ENCODE data around the gene ZNF185. TPM values are rescaled to one million over a fixed set of nuclear protein-coding genes. Genes with fewer than 3 reads are reported as not detected.

ZNF185 gene
- total RNA-seq, 4 donors from 2014 or later: 0.53 to 2.5 (median 1.4) TPM

- H3K27me3 ChIP-seq: no peaks in the 10 kb centered on the region
- H3K9me3 ChIP-seq: no peaks in the 10 kb centered on the region
- no peak overlapping the region for H3K4me3 ChIP-seq
- no peaks in the 10 kb centered on the region for H3K36me3 ChIP-seq
- no peak for DNase-seq
- H3K27ac ChIP-seq: no peak overlapping the region
- TF ChIP-seq CTCF (IDR thresholded peaks at IDR 0.05): no peak
- H3K4me1 ChIP-seq: no peaks in the 10 kb centered on the region
Observed at GRCh38 chrX:152928761-152929400, 31.0 kb downstream of the ZNF185 start.

- H3K4me3 ChIP-seq: no peak overlapping the region
- DNase-seq: no peak
- H3K27me3 ChIP-seq: no peaks in the 10 kb centered on the region
- H3K4me1 ChIP-seq: no peaks in the 10 kb centered on the region
- H3K9me3 ChIP-seq: no peaks in the 10 kb centered on the region
- TF ChIP-seq POLR2A (IDR thresholded peaks at IDR 0.05) (no peak), CTCF (IDR thresholded peaks at IDR 0.05) (no peak)
- H3K27ac ChIP-seq: no peak overlapping the region
- H3K36me3 ChIP-seq: no peaks in the 10 kb centered on the region
Observed at GRCh38 chrX:152929898-152930297, 32.0 kb downstream of the ZNF185 start.

- no peak overlapping the region for H3K4me3 ChIP-seq
- no peak overlapping the region for H3K27ac ChIP-seq
- no peaks in the 10 kb centered on the region for H3K9me3 ChIP-seq
- no peaks in the 10 kb centered on the region for H3K27me3 ChIP-seq
- H3K4me1 ChIP-seq: no peaks in the 10 kb centered on the region
- TF ChIP-seq CTCF (IDR thresholded peaks at IDR 0.05): no peak
- no peak for TF ChIP-seq POLR2A (IDR thresholded peaks at IDR 0.05)
- H3K36me3 ChIP-seq: no peaks in the 10 kb centered on the region
- DNase-seq: no peak
Observed at GRCh38 chrX:152930516-152930915, 32.6 kb downstream of the ZNF185 start.

GRCh38 chrX:152932144-152932543 lies 34.3 kb downstream of the ZNF185 start:
- Histone ChIP-seq H3K27ac (no peak overlapping the region), H3K4me1 (no peaks in the 10 kb centered on the region), H3K9me3 (no peaks in the 10 kb centered on the region), H3K4me3 (no peak overlapping the region), H3K27me3 (no peaks in the 10 kb centered on the region), H3K36me3 (no peaks in the 10 kb centered on the region)
- TF ChIP-seq POLR2A (IDR thresholded peaks at IDR 0.05) (no peak), CTCF (IDR thresholded peaks at IDR 0.05) (no peak)
- DNase-seq: no peak

GRCh38 chrX:152932598-152933175 lies 34.8 kb downstream of the ZNF185 start:
- H3K27me3 ChIP-seq: no peaks in the 10 kb centered on the region
- H3K4me1 ChIP-seq: no peaks in the 10 kb centered on the region
- H3K27ac ChIP-seq: no peak overlapping the region
- H3K36me3 ChIP-seq: no peaks in the 10 kb centered on the region
- no peaks in the 10 kb centered on the region for H3K9me3 ChIP-seq
- no peak overlapping the region for H3K4me3 ChIP-seq
- DNase-seq: no peak
- no peak for TF ChIP-seq POLR2A (IDR thresholded peaks at IDR 0.05)
- no peak for TF ChIP-seq CTCF (IDR thresholded peaks at IDR 0.05)
